GM08714 (cell line): ENCODE measurements around the gene MAPKAPK2.

ENCODE experiments used
- H3K4me3 ChIP-seq: fragments of 200-500 bp; sonication (Bioruptor generic); 2 replicates; pipeline ENCODE4 v1.5.1; 2014; ENCODE audit warnings: mild to moderate bottlenecking, low read length, inconsistent platforms
- ZNF274 ChIP-seq: IDR thresholded peaks from 2 replicates; pipeline ENCODE4 v1.6.1; 2012; ENCODE audit warnings: mild to moderate bottlenecking, low read depth, low read length

The MAPKAPK2 gene

GRCh38 chr1:206653715-206654459 lies 30.8 kb upstream of the MAPKAPK2 start:
- TF ChIP-seq ZNF274: no peak
- H3K4me3 ChIP-seq: no peak overlapping the region

- no peak for TF ChIP-seq ZNF274
- H3K4me3 ChIP-seq: no peak overlapping the region
Measured at GRCh38 chr1:206654828-206655227, 29.9 kb upstream of the MAPKAPK2 start.

GRCh38 chr1:206655471-206655882 lies 29.2 kb upstream of the MAPKAPK2 start:
- no peak overlapping the region for H3K4me3 ChIP-seq

GRCh38 chr1:206656936-206657335 lies 27.8 kb upstream of the MAPKAPK2 start:
- TF ChIP-seq ZNF274: no peak
- no peak overlapping the region for H3K4me3 ChIP-seq

More at GRCh38 chr1:206655471-206655882, 29.2 kb upstream of the MAPKAPK2 start:
- no peak for TF ChIP-seq ZNF274

- no peak for TF ChIP-seq ZNF274
- H3K4me3 ChIP-seq: no peak overlapping the region
Measured at GRCh38 chr1:206657751-206658150, 27.0 kb upstream of the MAPKAPK2 start.

GRCh38 chr1:206658264-206658980 lies 26.3 kb upstream of the MAPKAPK2 start:
- no peak overlapping the region for H3K4me3 ChIP-seq

GRCh38 chr1:206658981-206659273 lies 25.8 kb upstream of the MAPKAPK2 start:
- no peak overlapping the region for H3K4me3 ChIP-seq
- no peak for TF ChIP-seq ZNF274

More at GRCh38 chr1:206658264-206658980, 26.3 kb upstream of the MAPKAPK2 start:
- no peak for TF ChIP-seq ZNF274

- TF ChIP-seq ZNF274: no peak
- H3K4me3 ChIP-seq: no peak overlapping the region
Measured at GRCh38 chr1:206660136-206660535, 24.6 kb upstream of the MAPKAPK2 start.

GRCh38 chr1:206661161-206661820 lies 23.4 kb upstream of the MAPKAPK2 start:
- H3K4me3 ChIP-seq: no peak overlapping the region
- no peak for TF ChIP-seq ZNF274

- TF ChIP-seq ZNF274: no peak
- H3K4me3 ChIP-seq: no peak overlapping the region
Measured at GRCh38 chr1:206662396-206663092, 22.2 kb upstream of the MAPKAPK2 start.

- no peak for TF ChIP-seq ZNF274
- no peak overlapping the region for H3K4me3 ChIP-seq
Measured at GRCh38 chr1:206663362-206663761, 21.3 kb upstream of the MAPKAPK2 start.

GRCh38 chr1:206663832-206664652 lies 20.7 kb upstream of the MAPKAPK2 start:
- no peak overlapping the region; the same call in 1 of the 2 replicates for H3K4me3 ChIP-seq
- TF ChIP-seq ZNF274: no peak

GRCh38 chr1:206664740-206665139 lies 20.0 kb upstream of the MAPKAPK2 start:
- H3K4me3 ChIP-seq: no peak overlapping the region
- no peak for TF ChIP-seq ZNF274
